ENCODE measurements around the gene HTATSF1.

HTATSF1 gene
- 66.7 to 122 (median 100) reads per million in 9 experiments for total RNA-seq

GRCh38 chrX:136497556-136498052 is at the start of gene HTATSF1:
Gene HTATSF1 (plus strand): TSS chrX:136497592. CDS start chrX:136497685, 93 bp downstream.
- Mint-ChIP-seq H3K4me3 (peak within 1 kb of the TSS; percentile 82 to 89), H3K4me1 (ENCODE audit: low read depth in 2 of 2) (peaks cover 9 to 10% of the 10 kb centered on the region in 2 donors), H3K27me3 (no peaks in the 10 kb centered on the region), H3K9me3 (no peaks in the 10 kb centered on the region), H3K36me3 (ENCODE audit: insufficient read depth) (peaks cover 29% of the 10 kb centered on the region), H3K27ac (peak within 1 kb of the TSS; percentile 92 to 95)
- ATAC-seq (replicated peaks): no peak
- DNase-seq: no peak

GRCh38 chrX:136447968-136448367 is 49.4 kb upstream of the HTATSF1 start:
- no peaks in the 10 kb centered on the region for H3K36me3 Mint-ChIP-seq (ENCODE audit: insufficient read depth)
- DNase-seq (no peak), ATAC-seq (replicated peaks) (no peak)
- no peaks in the 10 kb centered on the region for H3K9me3 Mint-ChIP-seq
- no peaks in the 10 kb centered on the region for H3K4me1 Mint-ChIP-seq (ENCODE audit: low read depth in 2 of 2)
- no peak overlapping the region for H3K27ac Mint-ChIP-seq
- H3K4me3 Mint-ChIP-seq: no peak overlapping the region
- peaks cover 0 to 8% of the 10 kb centered on the region in 2 donors for H3K27me3 Mint-ChIP-seq

GRCh38 chrX:136450050-136450830 is 47.2 kb upstream of the HTATSF1 start:
- H3K27me3 Mint-ChIP-seq: peaks cover 0 to 8% of the 10 kb centered on the region in 2 donors
- DNase-seq: no peak
- ATAC-seq (replicated peaks): no peak
- no peaks in the 10 kb centered on the region for H3K36me3 Mint-ChIP-seq (ENCODE audit: insufficient read depth)
- H3K4me3 Mint-ChIP-seq: no peak overlapping the region
- no peaks in the 10 kb centered on the region for H3K9me3 Mint-ChIP-seq
- no peaks in the 10 kb centered on the region for H3K4me1 Mint-ChIP-seq (ENCODE audit: low read depth in 2 of 2)
- H3K27ac Mint-ChIP-seq: no peak overlapping the region

- no peak overlapping the region for H3K4me3 Mint-ChIP-seq
- H3K27ac Mint-ChIP-seq: no peak overlapping the region
- no peaks in the 10 kb centered on the region for H3K27me3 Mint-ChIP-seq
- no peaks in the 10 kb centered on the region for H3K36me3 Mint-ChIP-seq (ENCODE audit: insufficient read depth)
- ATAC-seq (replicated peaks): no peak
- no peaks in the 10 kb centered on the region for H3K4me1 Mint-ChIP-seq (ENCODE audit: low read depth in 2 of 2)
- DNase-seq: no peak
- no peaks in the 10 kb centered on the region for H3K9me3 Mint-ChIP-seq
These were observed 44.8 kb upstream of the HTATSF1 start for GRCh38 chrX:136452614-136453013.

- Mint-ChIP-seq H3K4me1 (ENCODE audit: low read depth in 2 of 2) (no peaks in the 10 kb centered on the region), H3K36me3 (ENCODE audit: insufficient read depth) (no peaks in the 10 kb centered on the region), H3K27me3 (no peaks in the 10 kb centered on the region), H3K4me3 (no peak overlapping the region), H3K9me3 (no peaks in the 10 kb centered on the region), H3K27ac (no peak overlapping the region)
- DNase-seq (no peak), ATAC-seq (replicated peaks) (no peak)
These were observed 44.3 kb upstream of the HTATSF1 start for GRCh38 chrX:136453114-136453513.

- ATAC-seq (replicated peaks) (no peak), DNase-seq (no peak)
- H3K36me3 Mint-ChIP-seq (ENCODE audit: insufficient read depth): no peaks in the 10 kb centered on the region
- no peaks in the 10 kb centered on the region for H3K27me3 Mint-ChIP-seq
- no peaks in the 10 kb centered on the region for H3K9me3 Mint-ChIP-seq
- no peaks in the 10 kb centered on the region for H3K4me1 Mint-ChIP-seq (ENCODE audit: low read depth in 2 of 2)
- H3K4me3 Mint-ChIP-seq: no peak overlapping the region
- H3K27ac Mint-ChIP-seq: no peak overlapping the region
These were observed 43.6 kb upstream of the HTATSF1 start for GRCh38 chrX:136453771-136454170.

GRCh38 chrX:136456133-136456532 is 41.3 kb upstream of the HTATSF1 start:
- Mint-ChIP-seq H3K27ac (no peak overlapping the region), H3K27me3 (no peaks in the 10 kb centered on the region)
- no peak for DNase-seq

GRCh38 chrX:136457303-136457917 is 40.0 kb upstream of the HTATSF1 start:
- Mint-ChIP-seq H3K36me3 (ENCODE audit: insufficient read depth) (no peaks in the 10 kb centered on the region), H3K27me3 (no peaks in the 10 kb centered on the region), H3K9me3 (no peaks in the 10 kb centered on the region), H3K4me3 (no peak overlapping the region), H3K4me1 (ENCODE audit: low read depth in 2 of 2) (no peaks in the 10 kb centered on the region), H3K27ac (no peak overlapping the region)
- no peak for ATAC-seq (replicated peaks)
- DNase-seq: no peak

More at GRCh38 chrX:136456133-136456532, 41.3 kb upstream of the HTATSF1 start:
- Mint-ChIP-seq H3K4me3 (no peak overlapping the region), H3K36me3 (ENCODE audit: insufficient read depth) (no peaks in the 10 kb centered on the region), H3K4me1 (ENCODE audit: low read depth in 2 of 2) (no peaks in the 10 kb centered on the region), H3K9me3 (no peaks in the 10 kb centered on the region)
- no peak for ATAC-seq (replicated peaks)

GRCh38 chrX:136464589-136464988 is 32.8 kb upstream of the HTATSF1 start:
- no peaks in the 10 kb centered on the region for H3K4me1 Mint-ChIP-seq (ENCODE audit: low read depth in 2 of 2)
- no peaks in the 10 kb centered on the region for H3K9me3 Mint-ChIP-seq
- no peaks in the 10 kb centered on the region for H3K27me3 Mint-ChIP-seq
- no peak for ATAC-seq (replicated peaks)
- H3K4me3 Mint-ChIP-seq: no peak overlapping the region
- DNase-seq: no peak
- H3K36me3 Mint-ChIP-seq (ENCODE audit: insufficient read depth): no peaks in the 10 kb centered on the region
- H3K27ac Mint-ChIP-seq: no peak overlapping the region

- no peaks in the 10 kb centered on the region for H3K27me3 Mint-ChIP-seq
- ATAC-seq (replicated peaks): no peak
- no peak for DNase-seq
- no peaks in the 10 kb centered on the region for H3K4me1 Mint-ChIP-seq (ENCODE audit: low read depth in 2 of 2)
- no peaks in the 10 kb centered on the region for H3K36me3 Mint-ChIP-seq (ENCODE audit: insufficient read depth)
- H3K4me3 Mint-ChIP-seq: no peak overlapping the region
- no peak overlapping the region for H3K27ac Mint-ChIP-seq
- H3K9me3 Mint-ChIP-seq: no peaks in the 10 kb centered on the region
These were observed 30.1 kb upstream of the HTATSF1 start for GRCh38 chrX:136467303-136467702.

- Mint-ChIP-seq H3K4me1 (ENCODE audit: low read depth in 2 of 2) (no peaks in the 10 kb centered on the region), H3K4me3 (no peak overlapping the region), H3K36me3 (ENCODE audit: insufficient read depth) (no peaks in the 10 kb centered on the region), H3K27me3 (no peaks in the 10 kb centered on the region), H3K27ac (no peak overlapping the region), H3K9me3 (no peaks in the 10 kb centered on the region)
- ATAC-seq (replicated peaks): no peak
- DNase-seq: no peak
These were observed 28.8 kb upstream of the HTATSF1 start for GRCh38 chrX:136468391-136469103.

GRCh38 chrX:136473663-136474062 is 23.7 kb upstream of the HTATSF1 start:
- Mint-ChIP-seq H3K27me3 (peaks cover 0 to 7% of the 10 kb centered on the region in 2 donors), H3K9me3 (no peaks in the 10 kb centered on the region), H3K27ac (no peak overlapping the region), H3K4me1 (ENCODE audit: low read depth in 2 of 2) (no peaks in the 10 kb centered on the region), H3K36me3 (ENCODE audit: insufficient read depth) (no peaks in the 10 kb centered on the region), H3K4me3 (no peak overlapping the region)
- DNase-seq: no peak
- no peak for ATAC-seq (replicated peaks)

- no peak for ATAC-seq (replicated peaks)
- Mint-ChIP-seq H3K27me3 (peaks cover 0 to 7% of the 10 kb centered on the region in 2 donors), H3K36me3 (ENCODE audit: insufficient read depth) (no peaks in the 10 kb centered on the region), H3K4me1 (ENCODE audit: low read depth in 2 of 2) (no peaks in the 10 kb centered on the region), H3K27ac (no peak overlapping the region), H3K4me3 (no peak overlapping the region), H3K9me3 (no peaks in the 10 kb centered on the region)
- no peak for DNase-seq
These were observed 22.2 kb upstream of the HTATSF1 start for GRCh38 chrX:136475236-136475635.

Measured in effector memory CD8-positive, alpha-beta T cell (primary cell).